ENCODE measurements around the gene DNPH1.

DNA sequence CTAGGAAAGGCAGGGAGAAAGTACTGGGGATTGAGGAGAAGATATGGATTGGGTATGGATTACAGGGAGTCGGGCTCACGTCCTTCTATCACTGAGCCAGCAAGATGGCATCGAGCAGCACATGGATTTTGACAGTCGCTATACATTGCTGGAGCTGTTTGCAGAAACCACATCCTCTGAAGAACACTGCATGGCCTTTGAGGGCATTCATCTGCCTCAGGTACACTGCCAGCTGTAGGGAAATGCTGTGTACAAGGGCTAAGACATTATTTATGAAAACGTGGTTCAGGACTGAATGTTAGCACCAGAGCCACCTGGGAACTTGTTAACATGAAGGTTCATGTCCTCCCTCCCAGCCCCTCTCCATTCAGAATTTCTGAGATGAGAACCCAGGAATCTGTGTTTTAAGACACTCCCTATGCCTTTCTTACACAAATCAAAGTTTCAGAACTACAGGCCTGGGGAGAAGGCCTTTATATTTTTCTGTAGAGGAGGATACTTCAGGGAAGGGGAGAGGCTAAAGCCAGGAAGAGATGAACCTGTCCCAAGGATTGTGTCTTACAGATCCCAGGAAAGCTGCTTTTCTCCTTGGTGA, 43.8 kb downstream of the DNPH1 start:
- TF ChIP-seq, protein P1, sequence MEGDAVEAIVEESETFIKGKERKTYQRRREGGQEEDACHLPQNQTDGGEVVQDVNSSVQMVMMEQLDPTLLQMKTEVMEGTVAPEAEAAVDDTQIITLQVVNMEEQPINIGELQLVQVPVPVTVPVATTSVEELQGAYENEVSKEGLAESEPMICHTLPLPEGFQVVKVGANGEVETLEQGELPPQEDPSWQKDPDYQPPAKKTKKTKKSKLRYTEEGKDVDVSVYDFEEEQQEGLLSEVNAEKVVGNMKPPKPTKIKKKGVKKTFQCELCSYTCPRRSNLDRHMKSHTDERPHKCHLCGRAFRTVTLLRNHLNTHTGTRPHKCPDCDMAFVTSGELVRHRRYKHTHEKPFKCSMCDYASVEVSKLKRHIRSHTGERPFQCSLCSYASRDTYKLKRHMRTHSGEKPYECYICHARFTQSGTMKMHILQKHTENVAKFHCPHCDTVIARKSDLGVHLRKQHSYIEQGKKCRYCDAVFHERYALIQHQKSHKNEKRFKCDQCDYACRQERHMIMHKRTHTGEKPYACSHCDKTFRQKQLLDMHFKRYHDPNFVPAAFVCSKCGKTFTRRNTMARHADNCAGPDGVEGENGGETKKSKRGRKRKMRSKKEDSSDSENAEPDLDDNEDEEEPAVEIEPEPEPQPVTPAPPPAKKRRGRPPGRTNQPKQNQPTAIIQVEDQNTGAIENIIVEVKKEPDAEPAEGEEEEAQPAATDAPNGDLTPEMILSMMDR (IDR thresholded peaks at IDR 0.05; ENCODE audit: poor library complexity), result no peak
- no peak for TF ChIP-seq EZH2 (IDR thresholded peaks at IDR 0.05; ENCODE audit: borderline replicate concordance)
